Small intestine (tissue), 7 donors: ENCODE measurements around the gene EMSY. TPM values are rescaled to one million over a fixed set of nuclear protein-coding genes. Genes with fewer than 3 reads are reported as not detected.

ENCODE experiments used
- DNase-seq, 2 donors: peaks; one replicate each; pipeline versions ENCODE4 v3.0.0 to v3.0.0-alpha.2; 2013
- FAIRE-seq: peaks from 2 replicates; lab custom pipeline; 2012; peaks lifted over from hg19 to GRCh38; lab: Jason Lieb, UNC
- H3K27ac ChIP-seq, 3 donors: one replicate each; pipeline ENCODE4 v1.5.1; 2013; ENCODE audit warnings: low read length in 2 of 3, mild to moderate bottlenecking in 2 of 3, control low read depth in 1 of 3, inconsistent platforms in 1 of 3, low read depth in 1 of 3, moderate library complexity in 1 of 3
- H3K27me3 ChIP-seq, 3 donors: one replicate each; pipeline ENCODE4 v1.6.1; 2013; ENCODE audit warnings: low read length in 3 of 3, inconsistent platforms in 1 of 3; ENCODE audit not compliant: control insufficient read depth in 3 of 3, insufficient read depth in 3 of 3
- H3K36me3 ChIP-seq, 3 donors: one replicate each; pipeline ENCODE4 v1.6.1; 2013; ENCODE audit warnings: low read length in 3 of 3, inconsistent platforms in 1 of 3, low read depth in 1 of 3, mild to moderate bottlenecking in 1 of 3, moderate library complexity in 1 of 3; ENCODE audit not compliant: control insufficient read depth in 3 of 3, insufficient read depth in 2 of 3
- H3K4me1 ChIP-seq, 3 donors: one replicate each; pipeline ENCODE4 v1.6.1; 2013; ENCODE audit warnings: low read length in 2 of 3, inconsistent platforms in 1 of 3, low read depth in 1 of 3, mild to moderate bottlenecking in 1 of 3, moderate library complexity in 1 of 3; ENCODE audit not compliant: control insufficient read depth in 3 of 3, insufficient read depth in 2 of 3
- H3K4me3 ChIP-seq, 3 donors: one replicate each; pipeline ENCODE4 v1.5.1; 2013; ENCODE audit warnings: low read length in 3 of 3, control low read depth in 1 of 3, inconsistent platforms in 1 of 3, low read depth in 1 of 3, mild to moderate bottlenecking in 1 of 3, moderate library complexity in 1 of 3
- H3K9me3 ChIP-seq, 2 donors: one replicate each; pipeline ENCODE4 v1.6.1; 2013; ENCODE audit warnings: low read depth in 1 of 2, low read length in 1 of 2; ENCODE audit not compliant: control insufficient read depth in 2 of 2, insufficient read depth in 1 of 2
- whole genome bisulfite sequencing, 3 donors: extraction: QIAGEN DNeasy Blood & Tissue Kit; methylation state at CpG; one replicate each; pipeline ENCODE4 v1.1.7; 2013; 5-methylcytosine and 5-hydroxymethylcytosine counted together
- polyA plus RNA-seq, 4 donors: library from polyadenylated mRNA; stranded (reverse) in 3 of 4; unstranded in 1 of 4; fragments of 200-250 nt in 3 of 4; fragments of 120-200 nt in 1 of 4; gene quantifications; one replicate each; pipeline versions ENCODE4 v1.2.1 to v1.2.3, GENCODE V29; 2013
- donor health status: healthy with polysubstance abuse.
- donor health status: control.
- donor health status: control.
- donor health status: Bipolar disorder and iron deficiency.
- donor health status: healthy.

The EMSY gene
- polyA plus RNA-seq, 4 donors: 3.8 to 16.4 (median 6.1) TPM

- DNase-seq (peak in 1 of 2 donors; percentile 56), FAIRE-seq (no peak)
- Histone ChIP-seq H3K36me3 (peaks cover 3 to 31% (median 6%) of the 10 kb centered on the region in 3 donors), H3K4me1 (peaks cover 0 to 4% (median 0%) of the 10 kb centered on the region in 3 donors), H3K27me3 (no peaks in the 10 kb centered on the region), H3K27ac (no peak overlapping the region), H3K9me3 (peaks cover 0 to 4% of the 10 kb centered on the region in 2 donors), H3K4me3 (no peak overlapping the region)
- 56 to 84% (median 69%) methylated on average over 25 of the region's 25 CpGs for WGBS, 3 donors
Observed at GRCh38 chr11:76493626-76494539, 49.1 kb downstream of the EMSY start.

- Histone ChIP-seq H3K9me3 (peaks cover 0 to 6% of the 10 kb centered on the region in 2 donors), H3K27me3 (no peaks in the 10 kb centered on the region), H3K4me1 (peaks cover 0 to 4% (median 0%) of the 10 kb centered on the region in 3 donors), H3K36me3 (peaks cover 3 to 35% (median 6%) of the 10 kb centered on the region in 3 donors), H3K4me3 (no peak overlapping the region), H3K27ac (no peak overlapping the region)
- no peak for FAIRE-seq
- no peak for DNase-seq
- WGBS, 3 donors: 92 to 93% (median 92%) methylated on average over 3 of the region's 3 CpGs
Observed at GRCh38 chr11:76495019-76495418, 50.2 kb downstream of the EMSY start.

- H3K27ac ChIP-seq: no peak overlapping the region
- WGBS, 3 donors: 97 to 98% (median 97%) methylated on average over 1 of the region's 1 CpG
- no peaks in the 10 kb centered on the region for H3K27me3 ChIP-seq
- DNase-seq (no peak), FAIRE-seq (no peak)
- peaks cover 0 to 9% of the 10 kb centered on the region in 2 donors for H3K9me3 ChIP-seq
- no peak overlapping the region for H3K4me3 ChIP-seq
- H3K36me3 ChIP-seq: peaks cover 6 to 34% (median 6%) of the 10 kb centered on the region in 3 donors
- H3K4me1 ChIP-seq: peaks cover 0 to 4% (median 0%) of the 10 kb centered on the region in 3 donors
Observed at GRCh38 chr11:76496174-76496573, 51.4 kb downstream of the EMSY start.

GRCh38 chr11:76501526-76502202 lies 56.8 kb downstream of the EMSY start:
- no peaks in the 10 kb centered on the region for H3K27me3 ChIP-seq
- H3K27ac ChIP-seq: no peak overlapping the region
- 97 to 99% (median 98%) methylated on average over 5 of the region's 5 CpGs for WGBS, 3 donors
- FAIRE-seq: no peak
- DNase-seq: no peak
- peaks cover 0 to 10% of the 10 kb centered on the region in 2 donors for H3K9me3 ChIP-seq
- no peak overlapping the region for H3K4me3 ChIP-seq
- no peaks in the 10 kb centered on the region for H3K4me1 ChIP-seq
- H3K36me3 ChIP-seq: peaks cover 0 to 9% (median 4%) of the 10 kb centered on the region in 3 donors

GRCh38 chr11:76506833-76507232 lies 62.0 kb downstream of the EMSY start:
- H3K4me1 ChIP-seq: no peaks in the 10 kb centered on the region
- H3K27ac ChIP-seq: no peak overlapping the region
- H3K36me3 ChIP-seq: peaks cover 0 to 4% (median 2%) of the 10 kb centered on the region in 3 donors
- DNase-seq (no peak), FAIRE-seq (no peak)
- no peaks in the 10 kb centered on the region for H3K27me3 ChIP-seq
- WGBS, 3 donors: 94 to 97% (median 96%) methylated on average over 2 of the region's 2 CpGs
- peaks cover 0 to 7% of the 10 kb centered on the region in 2 donors for H3K9me3 ChIP-seq
- H3K4me3 ChIP-seq: no peak overlapping the region

DNA sequence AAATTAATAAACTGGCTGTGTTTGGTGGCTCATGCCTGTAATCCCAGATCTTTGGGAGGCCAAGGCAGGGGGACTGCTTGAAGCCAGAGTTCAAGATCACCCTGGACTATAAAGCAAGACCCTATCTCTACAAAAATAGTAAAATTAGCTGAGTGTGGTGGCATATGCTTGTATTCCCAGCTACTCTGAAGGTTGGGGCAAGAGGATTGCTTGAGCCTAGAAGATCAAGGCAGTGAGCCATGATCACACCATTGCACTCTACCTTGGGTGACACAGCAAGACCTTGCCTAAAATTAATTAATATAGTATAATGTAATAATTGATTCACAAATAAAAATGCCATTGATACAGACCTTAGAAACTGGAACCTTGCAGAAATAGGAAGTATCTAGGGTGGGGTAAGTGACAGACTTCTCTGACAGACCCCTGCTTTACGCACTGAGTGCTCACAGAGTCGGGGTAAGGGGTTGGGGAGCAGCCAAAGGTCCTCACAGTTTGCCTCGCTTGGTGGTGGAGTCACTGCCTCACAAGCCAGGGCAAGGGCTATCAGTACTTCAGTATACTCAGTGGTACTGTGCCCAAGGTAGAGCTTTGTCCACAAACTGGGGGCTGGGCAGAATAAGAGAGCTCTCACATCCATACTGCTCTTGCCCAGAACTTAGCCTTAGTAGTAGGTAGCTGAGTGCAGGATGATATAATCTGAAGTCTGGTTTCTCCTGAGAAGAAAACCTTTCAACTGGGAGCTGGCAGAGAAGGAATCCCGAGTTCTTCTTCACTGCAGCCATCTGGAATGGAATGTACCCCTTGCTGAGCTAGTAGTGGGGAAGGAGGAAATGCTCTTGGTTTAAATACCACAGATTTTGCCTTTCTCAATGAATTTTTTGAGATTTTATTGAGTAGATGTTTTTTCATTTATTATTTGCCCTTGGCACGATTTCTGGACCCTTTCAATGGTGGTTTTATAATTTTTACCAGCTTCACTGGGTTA lies 65.5 kb downstream of the EMSY start:
- H3K27me3 ChIP-seq: no peaks in the 10 kb centered on the region
- FAIRE-seq (no peak), DNase-seq (no peak)
- no peak overlapping the region for H3K4me3 ChIP-seq
- peaks cover 0 to 4% (median 2%) of the 10 kb centered on the region in 3 donors for H3K36me3 ChIP-seq
- 87 to 93% (median 92%) methylated on average over 5 of the region's 5 CpGs for WGBS, 3 donors
- H3K4me1 ChIP-seq: no peaks in the 10 kb centered on the region
- H3K9me3 ChIP-seq: peaks cover 0 to 4% of the 10 kb centered on the region in 2 donors
- no peak overlapping the region for H3K27ac ChIP-seq

DNA sequence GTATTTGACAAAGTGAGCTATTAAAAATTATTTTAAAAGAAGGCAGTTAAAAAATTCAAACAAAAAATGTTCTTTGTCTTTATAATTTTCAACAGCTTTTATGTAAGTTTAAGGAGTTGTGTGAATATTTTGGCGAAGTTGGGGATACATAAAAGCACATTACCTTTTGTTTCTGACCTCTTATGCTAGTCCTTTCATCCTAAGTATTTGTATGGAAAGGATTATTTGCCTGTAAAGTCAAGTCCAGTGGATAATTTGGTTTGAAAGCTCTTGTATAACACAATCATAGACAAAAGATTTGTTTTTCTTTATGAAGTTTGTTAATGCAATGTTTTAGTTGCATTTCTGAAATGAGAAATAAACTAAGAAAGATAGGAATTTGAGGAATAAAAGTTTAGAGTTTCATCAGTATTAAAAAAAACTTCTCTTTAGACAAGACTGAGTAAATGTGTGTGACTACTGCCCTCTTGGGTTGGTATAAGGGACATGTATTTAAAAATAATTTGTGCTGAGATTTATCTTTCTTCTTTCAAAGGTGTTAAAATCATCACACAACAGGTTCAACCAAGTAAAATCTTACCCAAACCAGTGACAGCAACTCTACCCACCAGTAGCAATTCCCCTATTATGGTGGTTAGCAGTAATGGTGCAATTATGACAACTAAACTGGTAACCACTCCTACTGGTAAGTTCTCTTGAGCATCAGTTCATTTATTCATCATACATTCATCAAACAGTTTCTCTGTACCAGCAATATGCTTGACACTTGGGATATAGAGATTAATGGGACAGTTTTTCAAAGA lies 68.2 kb downstream of the EMSY start:
- Histone ChIP-seq H3K27ac (no peak overlapping the region), H3K27me3 (no peaks in the 10 kb centered on the region), H3K4me1 (no peaks in the 10 kb centered on the region), H3K9me3 (peaks cover 0 to under 1% of the 10 kb centered on the region in 2 donors), H3K36me3 (peaks cover 2 to 4% (median 3%) of the 10 kb centered on the region in 3 donors), H3K4me3 (no peak overlapping the region)
- FAIRE-seq (peak; percentile 26), DNase-seq (peak; percentile 6 to 17)
- WGBS, 3 donors: 76 to 91% (median 85%) methylated on average over 1 of the region's 1 CpG
